ENCODE results near the gene SPP2. TPM values are rescaled to one million over a fixed set of nuclear protein-coding genes. Genes with fewer than 3 reads are reported as not detected.

Gene SPP2
- total and polyA plus RNA-seq, 2 experiments from 2014 or later: not detected

DNA sequence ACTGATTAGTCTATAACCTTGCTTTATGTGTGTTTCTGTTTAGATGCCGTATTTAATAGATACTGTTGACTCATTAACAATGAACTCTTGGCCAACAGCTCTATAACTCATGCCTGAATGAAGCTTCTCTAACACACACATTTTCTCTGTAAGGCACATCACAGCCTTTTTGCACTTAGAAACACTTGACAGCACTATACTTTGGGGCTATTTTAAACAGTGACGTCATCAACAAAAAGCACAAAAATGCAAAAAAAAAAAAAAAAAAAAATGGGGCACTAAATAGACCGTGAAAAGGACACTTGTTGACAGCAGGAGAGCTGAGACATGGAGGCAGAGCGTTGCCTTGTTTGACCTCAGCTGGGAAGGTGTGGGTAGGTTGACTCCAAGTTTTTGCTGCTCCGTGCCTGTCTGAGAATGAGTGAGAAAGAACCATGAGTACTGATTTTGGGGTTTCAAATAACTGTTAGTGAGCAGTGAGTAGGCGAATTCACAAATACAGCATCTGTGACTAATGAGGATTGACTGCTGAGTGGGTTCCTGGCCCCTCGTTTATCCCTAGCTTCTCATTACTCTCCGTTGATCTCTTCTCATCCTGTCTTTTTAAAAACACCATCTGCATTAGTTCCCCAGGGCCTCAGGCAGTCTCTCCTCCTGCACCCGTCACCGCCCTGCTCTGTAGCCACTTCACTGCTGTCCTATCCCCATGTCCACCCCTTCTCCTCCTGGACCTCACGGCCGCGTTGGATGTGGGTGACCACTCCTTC is 24.4 kb downstream of the SPP2 start:
- Histone ChIP-seq H3K4me1 (ENCODE audit: insufficient read depth) (no peaks in the 10 kb centered on the region), H3K4me3 (no peak overlapping the region), H3F3A (ENCODE audit: insufficient read depth) (no peaks in the 10 kb centered on the region), H3K27me3 (replicated peaks; ENCODE audit: insufficient read depth) (peaks cover 14% of the 10 kb centered on the region; the same call in 1 of the 2 replicates), H3K27ac (no peak overlapping the region), H3K36me3 (ENCODE audit: low read depth) (no peaks in the 10 kb centered on the region), H3K9me3 (ENCODE audit: low read depth) (no peaks in the 10 kb centered on the region), H3K79me2 (ENCODE audit: insufficient read depth) (no peaks in the 10 kb centered on the region), H3K9ac (no peak overlapping the region), H2AFZ (no peak overlapping the region), H3K9me2 (ENCODE audit: insufficient read depth) (no peaks in the 10 kb centered on the region), H3K4me2 (ENCODE audit: unreplicated experiment) (no peak overlapping the region), H4K20me1 (ENCODE audit: insufficient read depth) (no peaks in the 10 kb centered on the region)
- in situ Hi-C loops (cut with MboI): no loop called here
- DNase-seq: no peak
- 65 to 69% methylated on average over 13 of the region's 13 CpGs for WGBS, 2 experiments (ENCODE audit: low coverage in 1 of 2, low lambda C conversion rate in 2 of 2, missing lambda C conversion rate in 2 of 2)
- TF ChIP-seq EZH2phosphoT487 (IDR thresholded peaks at IDR 0.05; ENCODE audit: insufficient read depth, low read depth) (no peak), EZH2 (IDR thresholded peaks at IDR 0.05; ENCODE audit: insufficient read depth, poor library complexity, severe bottlenecking) (no peak)

DNA sequence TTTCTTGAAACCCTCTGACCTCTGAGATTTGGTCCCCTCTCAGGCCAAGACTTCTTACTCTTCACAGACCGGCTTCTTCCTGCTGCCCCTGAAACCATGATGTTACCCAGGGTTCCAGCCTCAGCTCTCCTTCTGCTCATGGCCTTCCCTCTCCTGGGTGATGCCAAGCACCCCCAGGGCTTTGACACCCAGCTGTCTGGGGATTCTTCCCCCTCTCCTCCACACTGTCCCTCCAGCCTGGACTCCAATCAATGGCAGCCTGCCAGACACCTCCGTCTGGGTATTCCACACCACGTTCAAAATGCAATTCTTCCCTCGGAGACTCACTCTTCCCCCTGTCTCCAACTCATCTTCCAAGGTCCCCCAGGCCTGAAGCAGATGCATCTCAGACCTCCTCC is 25.0 kb downstream of the SPP2 start:
- H3K79me2 ChIP-seq (ENCODE audit: insufficient read depth): no peaks in the 10 kb centered on the region
- in situ Hi-C loops (cut with MboI): no loop called here
- no peak for DNase-seq
- H3K9me3 ChIP-seq (ENCODE audit: low read depth): no peaks in the 10 kb centered on the region
- no peak overlapping the region for H3K27ac ChIP-seq
- H2AFZ ChIP-seq: no peak overlapping the region
- H4K20me1 ChIP-seq (ENCODE audit: insufficient read depth): no peaks in the 10 kb centered on the region
- no peak overlapping the region for H3K4me3 ChIP-seq
- H3K4me1 ChIP-seq (ENCODE audit: insufficient read depth): no peaks in the 10 kb centered on the region
- 63 to 64% methylated on average over 4 of the region's 4 CpGs for WGBS, 2 experiments (ENCODE audit: low coverage in 1 of 2, low lambda C conversion rate in 2 of 2, missing lambda C conversion rate in 2 of 2)
- TF ChIP-seq EZH2phosphoT487 (IDR thresholded peaks at IDR 0.05; ENCODE audit: insufficient read depth, low read depth) (no peak), EZH2 (IDR thresholded peaks at IDR 0.05; ENCODE audit: insufficient read depth, poor library complexity, severe bottlenecking) (no peak)
- H3K9me2 ChIP-seq (ENCODE audit: insufficient read depth): no peaks in the 10 kb centered on the region
- no peak overlapping the region for H3K9ac ChIP-seq
- no peaks in the 10 kb centered on the region for H3K36me3 ChIP-seq (ENCODE audit: low read depth)
- H3F3A ChIP-seq (ENCODE audit: insufficient read depth): no peaks in the 10 kb centered on the region
- peaks cover 14% of the 10 kb centered on the region; the same call in 1 of the 2 replicates for H3K27me3 ChIP-seq (replicated peaks; ENCODE audit: insufficient read depth)
- H3K4me2 ChIP-seq (ENCODE audit: unreplicated experiment): no peak overlapping the region

DNA sequence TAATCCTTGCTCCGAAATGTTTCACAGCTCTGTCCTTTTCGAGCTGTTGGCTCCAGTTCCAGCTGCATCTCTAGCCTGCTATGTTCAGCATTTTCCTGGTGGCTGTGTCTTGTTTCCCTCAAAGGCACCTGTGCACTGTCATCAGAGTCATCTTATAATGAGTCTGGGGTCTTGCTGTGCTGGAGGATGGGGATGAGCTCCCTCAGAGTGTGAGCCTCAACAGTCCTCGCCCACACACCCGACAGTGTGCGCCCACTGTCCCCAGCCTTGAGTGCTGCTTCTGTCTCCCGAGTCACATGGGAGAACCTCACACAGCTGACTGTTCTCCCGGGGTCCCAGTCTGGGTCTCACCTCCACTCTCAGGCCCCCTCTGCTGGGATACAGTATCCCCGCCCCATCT is 25.4 kb downstream of the SPP2 start:
- Histone ChIP-seq H3K27me3 (replicated peaks; ENCODE audit: insufficient read depth) (peaks cover 14% of the 10 kb centered on the region; the same call in 1 of the 2 replicates), H3K9me3 (ENCODE audit: low read depth) (no peaks in the 10 kb centered on the region), H4K20me1 (ENCODE audit: insufficient read depth) (no peaks in the 10 kb centered on the region), H3K27ac (no peak overlapping the region), H3F3A (ENCODE audit: insufficient read depth) (no peaks in the 10 kb centered on the region), H3K4me1 (ENCODE audit: insufficient read depth) (no peaks in the 10 kb centered on the region), H3K9me2 (ENCODE audit: insufficient read depth) (no peaks in the 10 kb centered on the region), H2AFZ (no peak overlapping the region), H3K4me2 (ENCODE audit: unreplicated experiment) (no peak overlapping the region), H3K79me2 (ENCODE audit: insufficient read depth) (no peaks in the 10 kb centered on the region), H3K4me3 (no peak overlapping the region), H3K36me3 (ENCODE audit: low read depth) (no peaks in the 10 kb centered on the region), H3K9ac (no peak overlapping the region)
- in situ Hi-C loops (cut with MboI): no loop called here
- DNase-seq: no peak
- 59 to 64% methylated on average over 8 of the region's 8 CpGs for WGBS, 2 experiments (ENCODE audit: low coverage in 1 of 2, low lambda C conversion rate in 2 of 2, missing lambda C conversion rate in 2 of 2)
- TF ChIP-seq EZH2phosphoT487 (IDR thresholded peaks at IDR 0.05; ENCODE audit: insufficient read depth, low read depth) (no peak), EZH2 (IDR thresholded peaks at IDR 0.05; ENCODE audit: insufficient read depth, poor library complexity, severe bottlenecking) (no peak)

DNA sequence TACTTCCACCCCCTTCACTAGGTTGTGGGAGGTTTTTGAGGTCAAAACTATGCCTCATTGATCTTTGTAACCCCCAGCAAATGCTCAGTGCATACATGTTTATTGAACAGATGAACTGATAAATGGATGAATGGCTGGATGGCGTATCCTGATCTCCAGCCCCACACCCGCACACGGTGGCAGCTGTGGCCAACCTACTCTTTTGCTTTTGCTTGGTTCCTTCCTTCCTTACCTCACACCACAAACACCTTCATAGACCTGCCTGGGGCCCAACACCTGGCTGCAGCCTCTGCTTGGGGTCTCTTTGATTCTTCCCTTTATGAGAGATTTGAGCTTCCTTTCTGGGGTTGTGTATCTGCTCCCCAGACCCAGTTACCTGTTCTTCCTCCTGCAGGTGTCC is 25.9 kb downstream of the SPP2 start:
- no peak overlapping the region for H3K4me3 ChIP-seq
- H3K9me2 ChIP-seq (ENCODE audit: insufficient read depth): no peaks in the 10 kb centered on the region
- 68 to 76% methylated on average over 3 of the region's 3 CpGs for WGBS, 2 experiments (ENCODE audit: low coverage in 1 of 2, low lambda C conversion rate in 2 of 2, missing lambda C conversion rate in 2 of 2)
- no peak for TF ChIP-seq EZH2phosphoT487 (IDR thresholded peaks at IDR 0.05; ENCODE audit: insufficient read depth, low read depth)
- no peak for TF ChIP-seq EZH2 (IDR thresholded peaks at IDR 0.05; ENCODE audit: insufficient read depth, poor library complexity, severe bottlenecking)
- in situ Hi-C loops (cut with MboI): no loop called here
- no peaks in the 10 kb centered on the region for H3K36me3 ChIP-seq (ENCODE audit: low read depth)
- H3K9me3 ChIP-seq (ENCODE audit: low read depth): no peaks in the 10 kb centered on the region
- H3K4me1 ChIP-seq (ENCODE audit: insufficient read depth): no peaks in the 10 kb centered on the region
- no peaks in the 10 kb centered on the region for H3K79me2 ChIP-seq (ENCODE audit: insufficient read depth)
- H2AFZ ChIP-seq: no peak overlapping the region
- no peaks in the 10 kb centered on the region for H3F3A ChIP-seq (ENCODE audit: insufficient read depth)
- no peak overlapping the region for H3K9ac ChIP-seq
- no peak overlapping the region for H3K4me2 ChIP-seq (ENCODE audit: unreplicated experiment)
- peaks cover 14% of the 10 kb centered on the region; the same call in 1 of the 2 replicates for H3K27me3 ChIP-seq (replicated peaks; ENCODE audit: insufficient read depth)
- H4K20me1 ChIP-seq (ENCODE audit: insufficient read depth): no peaks in the 10 kb centered on the region
- H3K27ac ChIP-seq: no peak overlapping the region
- no peak for DNase-seq

Measured in GM23248 (cell line).